K562 (cell line): ENCODE results near the gene USP4. TPM values are rescaled to one million over a fixed set of nuclear protein-coding genes. Genes with fewer than 3 reads are reported as not detected.

Experiments
- FOS ChIP-seq: IDR thresholded peaks from 3 replicates; pipeline ENCODE4 v1.6.1; 2011; ENCODE audit not compliant: insufficient read length; ENCODE audit errors: extremely low read depth
- GATAD2A ChIP-seq: fragments of 450-650 bp; IDR thresholded peaks from 2 replicates; pipeline ENCODE4 v1.6.1; 2017
- KDM5B ChIP-seq: fragments of 200-600 bp; sonication (generic); IDR thresholded peaks from 2 replicates; pipeline ENCODE4 v1.6.1; 2012; ENCODE audit warnings: low read depth, mild to moderate bottlenecking, moderate library complexity, low read length, control low read depth, inconsistent platforms; ENCODE audit not compliant: insufficient replicate concordance
- NELFE ChIP-seq: IDR thresholded peaks from 2 replicates; pipeline ENCODE4 v1.6.1; 2011; ENCODE audit warnings: mild to moderate bottlenecking; ENCODE audit not compliant: insufficient read depth, insufficient read length
- PRDM10 ChIP-seq: fragments of 450-650 bp; IDR thresholded peaks from 2 replicates; pipeline ENCODE4 v1.6.1; 2018; ENCODE audit not compliant: partially characterized antibody
- RCOR1 ChIP-seq, 2 experiments: IDR thresholded peaks; 2 replicates each; pipeline ENCODE4 v1.6.1; 2012; ENCODE audit warnings: low read depth in 2 of 2, low read length in 2 of 2, borderline replicate concordance in 1 of 2, improper control_type of control experiment in 1 of 2
- SFPQ ChIP-seq: fragments of 200-400 bp; formaldehyde crosslinking; IDR thresholded peaks from 2 replicates; pipeline ENCODE4 v1.6.1; 2017; ENCODE audit warnings: mild to moderate bottlenecking, low read depth, low read length, moderate library complexity
- TEAD2 ChIP-seq: fragments of 450-650 bp; IDR thresholded peaks from 2 replicates; pipeline ENCODE4 v1.6.1; 2016; ENCODE audit warnings: missing genetic modification characterization, control low read depth, missing compliant biosample characterization
- U2AF2 ChIP-seq: fragments of 200-400 bp; formaldehyde crosslinking; optimal IDR thresholded peaks from 2 replicates; pipeline ENCODE3; 2017; ENCODE audit warnings: low read depth, mild to moderate bottlenecking, low read length
- ZC3H11A ChIP-seq: IDR thresholded peaks from 2 replicates; pipeline ENCODE4 v1.6.1; 2012; ENCODE audit warnings: low read depth, low read length, improper control_type of control experiment
- ZNF512 ChIP-seq: IDR thresholded peaks from 2 replicates; pipeline ENCODE4 v1.6.1; 2016; ENCODE audit warnings: missing genetic modification characterization, missing compliant biosample characterization
- ZNF696 ChIP-seq: fragments of 250-450 bp; sonication (Bioruptor Pico); conservative IDR thresholded peaks from 2 replicates; pipeline ENCODE4 v1.4.0; 2020; ENCODE audit warnings: mild to moderate bottlenecking, moderate library complexity
- polyA plus RNA-seq, 8 experiments: library from polyadenylated mRNA; depleted of rRNA in 4 of 8; stranded (reverse) in 5 of 8; unstranded in 3 of 8; fragments of >200 nt; fragmentation: Nextera tagmentation in 2 of 8; fragmentation: Illumina TruSeq in 1 of 8; extraction: Ambion mirVana in 2 of 8; extraction: Trizol in 1 of 8; gene quantifications; 2 replicates each; pipeline versions ENCODE4 v1.2.1 to v1.2.3, GENCODE V29; 2011 to 2014; ENCODE audit warnings: inconsistent platforms in 1 of 8, missing spikeins in 1 of 8
- total RNA-seq, 7 experiments: library from RNA; depleted of rRNA in 6 of 7; stranded (reverse); fragments of >200 nt in 6 of 7; fragmentation: Illumina TruSeq in 2 of 7; extraction: Trizol in 2 of 7; gene quantifications; 2 replicates each; pipeline versions ENCODE4 v1.2.1 to v1.2.3, GENCODE V29; 2011 to 2021; ENCODE audit warnings: low replicate concordance in 1 of 7

USP4 gene
- total and polyA plus RNA-seq, 9 of the 15 experiments (the other 6 are each of a cell fraction or from before 2014, with no cell fraction given) = 11.8 to 40.4 (median 22.9) TPM

- no peak for TF ChIP-seq ZNF512 (tag)
- no peak for TF ChIP-seq U2AF2
- TF ChIP-seq PRDM10 = no peak
- no peak for TF ChIP-seq ZNF696
- TF ChIP-seq FOS = no peak
- no peak for TF ChIP-seq GATAD2A
- no peak for TF ChIP-seq SFPQ
- no peak for TF ChIP-seq NELFE
- TF ChIP-seq TEAD2 (tag) = no peak
- TF ChIP-seq ZC3H11A = no peak
- TF ChIP-seq KDM5B = no peak
- no peak for TF ChIP-seq RCOR1 (IDR thresholded peaks at IDR 0.05; ENCODE audit: borderline replicate concordance in 1 of 2, low read depth in 2 of 2, low read length in 2 of 2)
These were observed 39.3 kb downstream of the USP4 start (continued) for GRCh38 chr3:49300595-49300994.
